Upper lobe of left lung (tissue), 4 donors: ENCODE measurements around the gene FAP.

Experiments
- POLR2A ChIP-seq, 4 donors: fragments of 450-650 bp; IDR thresholded peaks; one replicate each; pipeline ENCODE4 v1.5.1; 2016 to 2017; ENCODE audit warnings: antibody characterized with exemption in 4 of 4, mild to moderate bottlenecking in 2 of 4
- TF ChIP-seq, protein P1 (sequence below), 6 experiments: fragments of 450-650 bp in 4 of 6; fragments of 200-600 bp in 2 of 6; sonication (generic) in 2 of 6; IDR thresholded peaks; one replicate each; pipeline ENCODE4 v1.5.1; 2016 to 2019; ENCODE audit warnings: antibody characterized with exemption in 6 of 6

DNA sequence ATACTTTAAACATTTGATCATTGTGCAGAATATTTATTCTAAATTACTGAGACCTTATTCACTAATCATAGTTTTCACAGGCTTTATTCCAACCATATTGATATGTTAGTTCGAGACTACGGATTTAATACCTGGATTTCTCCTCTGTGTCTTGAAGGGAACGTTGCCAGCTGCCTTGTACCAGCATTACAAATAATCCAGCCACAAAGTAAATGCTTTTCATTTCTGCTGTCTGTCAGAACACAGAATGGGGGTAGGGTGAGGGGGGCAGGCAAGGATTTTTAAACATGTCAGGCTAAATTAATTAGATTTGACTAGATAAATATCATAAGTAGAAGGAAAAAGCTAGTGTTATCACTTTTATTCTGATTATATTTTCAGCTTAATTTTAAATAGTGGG lies 94.3 kb downstream of the FAP start:
- no peak for TF ChIP-seq POLR2A (IDR thresholded peaks at IDR 0.05)
- TF ChIP-seq, protein P1, sequence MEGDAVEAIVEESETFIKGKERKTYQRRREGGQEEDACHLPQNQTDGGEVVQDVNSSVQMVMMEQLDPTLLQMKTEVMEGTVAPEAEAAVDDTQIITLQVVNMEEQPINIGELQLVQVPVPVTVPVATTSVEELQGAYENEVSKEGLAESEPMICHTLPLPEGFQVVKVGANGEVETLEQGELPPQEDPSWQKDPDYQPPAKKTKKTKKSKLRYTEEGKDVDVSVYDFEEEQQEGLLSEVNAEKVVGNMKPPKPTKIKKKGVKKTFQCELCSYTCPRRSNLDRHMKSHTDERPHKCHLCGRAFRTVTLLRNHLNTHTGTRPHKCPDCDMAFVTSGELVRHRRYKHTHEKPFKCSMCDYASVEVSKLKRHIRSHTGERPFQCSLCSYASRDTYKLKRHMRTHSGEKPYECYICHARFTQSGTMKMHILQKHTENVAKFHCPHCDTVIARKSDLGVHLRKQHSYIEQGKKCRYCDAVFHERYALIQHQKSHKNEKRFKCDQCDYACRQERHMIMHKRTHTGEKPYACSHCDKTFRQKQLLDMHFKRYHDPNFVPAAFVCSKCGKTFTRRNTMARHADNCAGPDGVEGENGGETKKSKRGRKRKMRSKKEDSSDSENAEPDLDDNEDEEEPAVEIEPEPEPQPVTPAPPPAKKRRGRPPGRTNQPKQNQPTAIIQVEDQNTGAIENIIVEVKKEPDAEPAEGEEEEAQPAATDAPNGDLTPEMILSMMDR (IDR thresholded peaks at IDR 0.05), result no peak
